Smooth muscle cell (in vitro differentiated cells): Measurements from ENCODE around the gene SLC25A20. TPM values are rescaled to one million over a fixed set of nuclear protein-coding genes. Genes with fewer than 3 reads are reported as not detected.

Source experiments
- DNase-seq: peaks from one replicate; lab custom pipeline; 2025; ENCODE audit not compliant: unreplicated experiment; lab: John Stamatoyannopoulos, UW
- H2AFZ ChIP-seq: fragments of 200-600 bp; sonication (generic); 2 replicates; pipeline ENCODE4 v1.6.0; 2016; ENCODE audit warnings: antibody characterized with exemption, low read depth, mild to moderate bottlenecking
- H3F3A ChIP-seq: fragments of 200-600 bp; sonication (generic); 2 replicates; pipeline ENCODE4 v1.6.0; 2017; ENCODE audit warnings: antibody characterized with exemption, low read depth
- H3K27ac ChIP-seq: fragments of 200-600 bp; sonication (generic); 2 replicates; pipeline ENCODE4 v1.5.1; 2016; ENCODE audit warnings: low read depth, mild to moderate bottlenecking
- H3K27me3 ChIP-seq: fragments of 200-600 bp; sonication (generic); 2 replicates; pipeline ENCODE4 v1.6.1; 2016; ENCODE audit warnings: low read depth, mild to moderate bottlenecking
- H3K36me3 ChIP-seq: fragments of 200-600 bp; sonication (generic); 2 replicates; pipeline ENCODE4 v1.5.1; 2016; ENCODE audit warnings: low read depth
- H3K4me1 ChIP-seq: fragments of 200-600 bp; sonication (generic); 2 replicates; pipeline ENCODE4 v1.5.1; 2016; ENCODE audit warnings: low read depth
- H3K4me2 ChIP-seq: fragments of 200-600 bp; sonication (generic); 2 replicates; pipeline ENCODE4 v1.6.0; 2016; ENCODE audit warnings: mild to moderate bottlenecking
- H3K4me3 ChIP-seq: fragments of 200-600 bp; sonication (generic); 2 replicates; pipeline ENCODE4 v1.5.1; 2016; ENCODE audit warnings: mild to moderate bottlenecking
- H3K79me2 ChIP-seq: fragments of 200-600 bp; sonication (generic); 2 replicates; pipeline ENCODE4 v1.6.0; 2016; ENCODE audit warnings: low read depth, mild to moderate bottlenecking
- H3K9ac ChIP-seq: fragments of 200-600 bp; sonication (generic); 2 replicates; pipeline ENCODE4 v1.6.0; 2016; ENCODE audit warnings: low read depth
- H3K9me3 ChIP-seq: fragments of 200-600 bp; sonication (generic); replicated peaks from 2 replicates; pipeline ENCODE4 v1.5.1; 2016; ENCODE audit warnings: low read depth
- H4K20me1 ChIP-seq: fragments of 200-600 bp; sonication (generic); 2 replicates; pipeline ENCODE4 v1.6.0; 2016; ENCODE audit warnings: low read depth
- WGBS: methylation state at CpG from one replicate; pipeline ENCODE4 v1.1.7; 2016; ENCODE audit warnings: low lambda C conversion rate; 5-methylcytosine and 5-hydroxymethylcytosine counted together
- polyA plus RNA-seq: library from polyadenylated mRNA; unstranded; fragments of >200 nt; fragmentation: Nextera tagmentation; extraction: Ambion mirVana; gene quantifications from 2 replicates; pipeline ENCODE4 v1.2.1, GENCODE V29; 2016
- total RNA-seq: library from RNA; depleted of rRNA; stranded (reverse); fragments of >200 nt; gene quantifications from 2 replicates; pipeline ENCODE4 v1.2.3, GENCODE V29; 2014
- TF ChIP-seq, protein P1 (sequence below): fragments of 200-600 bp; sonication (generic); IDR thresholded peaks from 2 replicates; pipeline ENCODE4 v1.5.1; 2017; ENCODE audit warnings: borderline replicate concordance, mild to moderate bottlenecking, antibody characterized with exemption; ENCODE audit not compliant: insufficient read depth, poor library complexity, severe bottlenecking

Gene SLC25A20
- total and polyA plus RNA-seq, 2 experiments from 2014 or later = 8.9 to 12.1 TPM

DNA sequence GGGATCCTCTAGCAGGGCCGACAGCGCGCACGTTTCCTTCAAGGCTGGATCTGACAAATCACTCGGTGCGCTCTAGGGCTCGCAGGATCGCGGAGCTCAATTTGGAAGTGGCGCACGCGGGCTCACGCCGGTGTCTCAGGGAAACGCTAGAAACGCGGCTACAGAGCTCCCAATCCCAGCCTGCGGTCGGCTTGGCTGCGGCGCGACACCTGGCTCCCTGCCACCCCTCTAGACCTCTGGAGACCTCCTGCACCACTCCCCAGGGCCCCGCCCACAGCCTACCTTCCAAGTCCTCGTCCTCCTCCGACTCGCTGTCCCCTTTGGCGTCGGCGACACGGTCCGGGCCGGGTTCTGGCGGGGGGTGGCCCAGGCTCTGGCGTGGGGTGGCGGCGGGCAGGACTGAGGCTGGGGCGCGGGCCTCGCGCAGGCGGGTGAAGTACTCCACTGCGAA is 51.6 kb downstream of the SLC25A20 start:
- H3K4me2 ChIP-seq = peak overlapping the region; percentile 83
- H3K4me3 ChIP-seq = peak overlapping the region; percentile 75
- peaks cover 5% of the 10 kb centered on the region for H3F3A ChIP-seq
- H3K36me3 ChIP-seq = no peaks in the 10 kb centered on the region
- under 1% methylated on average over 42 of the region's 42 CpGs for WGBS
- peaks cover 11% of the 10 kb centered on the region for H3K4me1 ChIP-seq
- no peaks in the 10 kb centered on the region for H3K9me3 ChIP-seq
- H3K79me2 ChIP-seq = peaks cover 18% of the 10 kb centered on the region
- H3K27me3 ChIP-seq = no peaks in the 10 kb centered on the region
- H3K27ac ChIP-seq = peak overlapping the region; percentile 70
- peak overlapping the region; percentile 92 for H2AFZ ChIP-seq
- H3K9ac ChIP-seq = peak overlapping the region; percentile 68
- DNase-seq = peak; percentile 64
- H4K20me1 ChIP-seq = peaks cover 12% of the 10 kb centered on the region
- TF ChIP-seq, protein P1, sequence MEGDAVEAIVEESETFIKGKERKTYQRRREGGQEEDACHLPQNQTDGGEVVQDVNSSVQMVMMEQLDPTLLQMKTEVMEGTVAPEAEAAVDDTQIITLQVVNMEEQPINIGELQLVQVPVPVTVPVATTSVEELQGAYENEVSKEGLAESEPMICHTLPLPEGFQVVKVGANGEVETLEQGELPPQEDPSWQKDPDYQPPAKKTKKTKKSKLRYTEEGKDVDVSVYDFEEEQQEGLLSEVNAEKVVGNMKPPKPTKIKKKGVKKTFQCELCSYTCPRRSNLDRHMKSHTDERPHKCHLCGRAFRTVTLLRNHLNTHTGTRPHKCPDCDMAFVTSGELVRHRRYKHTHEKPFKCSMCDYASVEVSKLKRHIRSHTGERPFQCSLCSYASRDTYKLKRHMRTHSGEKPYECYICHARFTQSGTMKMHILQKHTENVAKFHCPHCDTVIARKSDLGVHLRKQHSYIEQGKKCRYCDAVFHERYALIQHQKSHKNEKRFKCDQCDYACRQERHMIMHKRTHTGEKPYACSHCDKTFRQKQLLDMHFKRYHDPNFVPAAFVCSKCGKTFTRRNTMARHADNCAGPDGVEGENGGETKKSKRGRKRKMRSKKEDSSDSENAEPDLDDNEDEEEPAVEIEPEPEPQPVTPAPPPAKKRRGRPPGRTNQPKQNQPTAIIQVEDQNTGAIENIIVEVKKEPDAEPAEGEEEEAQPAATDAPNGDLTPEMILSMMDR = no peak

DNA sequence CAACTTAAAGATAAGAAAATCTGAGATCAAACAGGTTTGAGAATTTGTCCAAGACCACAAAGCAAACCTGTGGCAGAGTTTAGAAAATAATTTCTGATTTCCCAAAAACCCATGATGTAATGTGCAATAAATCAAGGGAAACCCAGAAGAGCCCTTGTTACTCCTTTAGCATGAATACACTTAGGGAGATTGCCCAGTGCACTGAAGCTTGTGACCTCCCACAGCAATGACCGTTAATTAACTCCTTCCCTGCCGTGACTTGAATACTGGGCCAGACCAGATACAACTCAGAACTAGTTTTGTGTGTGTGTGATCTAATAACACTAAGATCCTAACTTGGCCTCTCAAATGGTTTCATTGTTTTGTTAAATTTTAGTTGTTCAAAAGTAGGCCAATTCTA is 53.5 kb downstream of the SLC25A20 start:
- Histone ChIP-seq H4K20me1 (peaks cover 18% of the 10 kb centered on the region), H3K27me3 (no peaks in the 10 kb centered on the region), H3K9ac (no peak overlapping the region), H3K9me3 (no peaks in the 10 kb centered on the region), H3K4me1 (peaks cover 5% of the 10 kb centered on the region), H3K4me3 (no peak overlapping the region), H3F3A (peaks cover 5% of the 10 kb centered on the region), H3K27ac (no peak overlapping the region), H3K79me2 (peaks cover 26% of the 10 kb centered on the region), H2AFZ (no peak overlapping the region), H3K4me2 (no peak overlapping the region), H3K36me3 (no peaks in the 10 kb centered on the region)
- TF ChIP-seq, protein P1 = no peak
- no peak for DNase-seq
- WGBS = 62% methylated on average over 2 of the region's 2 CpGs

DNA sequence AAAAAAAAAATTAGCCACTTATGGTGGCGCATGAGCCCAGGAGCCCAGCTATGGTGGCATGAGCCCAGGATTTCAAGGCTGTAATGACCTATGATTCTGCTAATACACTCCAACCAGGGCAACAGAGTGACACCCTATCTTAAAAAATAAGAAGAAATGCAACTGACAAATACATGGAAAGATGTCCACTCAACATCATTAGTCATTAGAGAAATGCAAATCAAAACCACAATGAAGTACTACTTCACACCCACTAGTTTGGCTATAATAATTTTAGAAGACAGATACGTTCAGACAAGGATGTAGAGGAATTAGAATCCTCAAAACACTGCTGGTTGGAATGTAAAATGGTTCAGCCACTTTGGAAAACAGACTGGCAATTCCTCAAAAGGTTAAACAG is 61.5 kb downstream of the SLC25A20 start:
- no peak overlapping the region for H3K4me2 ChIP-seq
- peaks cover 47% of the 10 kb centered on the region for H4K20me1 ChIP-seq
- H3K4me3 ChIP-seq = no peak overlapping the region
- H3K4me1 ChIP-seq = no peaks in the 10 kb centered on the region
- H3K79me2 ChIP-seq = peaks cover 53% of the 10 kb centered on the region
- H3K9me3 ChIP-seq = no peaks in the 10 kb centered on the region
- no peak overlapping the region for H2AFZ ChIP-seq
- H3F3A ChIP-seq = no peaks in the 10 kb centered on the region
- DNase-seq = no peak
- TF ChIP-seq, protein P1 = no peak
- no peaks in the 10 kb centered on the region for H3K36me3 ChIP-seq
- no peaks in the 10 kb centered on the region for H3K27me3 ChIP-seq
- H3K27ac ChIP-seq = no peak overlapping the region
- no peak overlapping the region for H3K9ac ChIP-seq
- WGBS = 80% methylated on average over 2 of the region's 2 CpGs

DNA sequence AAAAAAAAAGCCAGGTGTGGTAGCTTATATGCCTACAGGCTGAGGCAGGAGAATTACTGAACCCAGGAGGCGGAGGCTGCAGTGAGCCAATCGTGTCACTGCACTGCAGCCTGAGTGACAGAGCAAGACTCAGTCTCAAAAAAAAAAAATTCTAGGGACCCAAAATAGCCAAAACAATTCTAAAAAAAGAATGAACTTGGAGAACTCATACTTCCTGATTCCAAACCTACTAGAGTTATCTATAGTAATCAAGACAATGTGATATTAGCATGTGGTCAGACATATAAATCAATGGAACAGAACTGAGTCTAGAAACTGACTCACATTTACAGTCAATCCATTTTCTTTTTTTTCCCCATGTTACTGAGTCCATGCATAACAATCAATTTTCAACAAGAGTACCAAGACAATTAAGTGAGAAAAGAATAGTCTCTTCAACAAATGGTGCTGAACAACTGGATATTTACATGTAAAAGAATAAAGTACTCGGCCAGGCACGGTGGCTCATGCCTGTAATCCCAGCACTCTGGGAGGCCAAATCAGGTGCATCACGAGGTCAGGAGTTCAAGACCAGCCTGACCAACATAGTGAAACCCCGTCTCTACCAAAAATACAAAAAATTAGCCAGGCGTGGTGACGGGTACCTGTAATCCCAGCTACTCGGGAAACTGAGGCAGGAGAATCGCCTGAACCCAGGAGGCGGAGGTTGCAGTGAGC is 62.9 kb downstream of the SLC25A20 start:
- WGBS = 94% methylated on average over 11 of the region's 11 CpGs
- Histone ChIP-seq H3K4me1 (no peaks in the 10 kb centered on the region), H3K79me2 (peaks cover 56% of the 10 kb centered on the region)

More for the DNA sequence above, 62.9 kb downstream of the SLC25A20 start:
- Histone ChIP-seq H4K20me1 (peaks cover 57% of the 10 kb centered on the region), H2AFZ (no peak overlapping the region), H3K36me3 (no peaks in the 10 kb centered on the region), H3K9ac (no peak overlapping the region), H3K27me3 (no peaks in the 10 kb centered on the region), H3K4me3 (no peak overlapping the region), H3K9me3 (no peaks in the 10 kb centered on the region), H3K4me2 (no peak overlapping the region), H3F3A (no peaks in the 10 kb centered on the region), H3K27ac (no peak overlapping the region)
- DNase-seq = no peak
- TF ChIP-seq, protein P1 = no peak
